ENCODE data around the gene C5orf58.

The C5orf58 gene, protein sequence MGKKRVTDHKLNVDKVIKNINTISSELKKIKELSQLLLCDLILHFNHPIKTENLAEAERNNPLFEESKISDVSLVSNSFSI

DNA sequence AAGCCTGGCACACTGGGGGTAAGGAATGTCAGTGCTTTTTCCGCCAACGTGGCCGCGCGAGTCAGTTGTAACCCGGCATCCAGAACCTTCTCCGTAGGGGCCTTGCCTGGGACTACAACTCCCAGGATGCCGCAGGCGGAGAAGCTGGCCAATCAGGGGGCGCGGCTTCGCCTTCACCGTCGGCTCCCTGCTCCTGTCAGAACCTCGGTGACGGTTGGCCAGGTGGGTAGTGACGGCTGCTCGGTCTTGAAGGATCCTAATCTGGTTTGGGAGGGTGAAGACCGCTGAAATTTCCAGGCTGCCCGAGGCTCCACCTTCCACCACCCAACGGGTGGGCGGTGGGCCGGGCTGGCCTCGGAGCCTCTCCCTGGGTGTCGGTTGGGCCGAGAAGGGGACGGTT lies at the start of gene C5orf58:
Gene C5orf58, plus strand, starts transcription at position 200 of the 400 bp plus-strand sequence. CDS start 1,992 bp downstream, outside the sequence.
- no peak for DNase-seq (ENCODE audit: low read depth in 2 of 2)

DNA sequence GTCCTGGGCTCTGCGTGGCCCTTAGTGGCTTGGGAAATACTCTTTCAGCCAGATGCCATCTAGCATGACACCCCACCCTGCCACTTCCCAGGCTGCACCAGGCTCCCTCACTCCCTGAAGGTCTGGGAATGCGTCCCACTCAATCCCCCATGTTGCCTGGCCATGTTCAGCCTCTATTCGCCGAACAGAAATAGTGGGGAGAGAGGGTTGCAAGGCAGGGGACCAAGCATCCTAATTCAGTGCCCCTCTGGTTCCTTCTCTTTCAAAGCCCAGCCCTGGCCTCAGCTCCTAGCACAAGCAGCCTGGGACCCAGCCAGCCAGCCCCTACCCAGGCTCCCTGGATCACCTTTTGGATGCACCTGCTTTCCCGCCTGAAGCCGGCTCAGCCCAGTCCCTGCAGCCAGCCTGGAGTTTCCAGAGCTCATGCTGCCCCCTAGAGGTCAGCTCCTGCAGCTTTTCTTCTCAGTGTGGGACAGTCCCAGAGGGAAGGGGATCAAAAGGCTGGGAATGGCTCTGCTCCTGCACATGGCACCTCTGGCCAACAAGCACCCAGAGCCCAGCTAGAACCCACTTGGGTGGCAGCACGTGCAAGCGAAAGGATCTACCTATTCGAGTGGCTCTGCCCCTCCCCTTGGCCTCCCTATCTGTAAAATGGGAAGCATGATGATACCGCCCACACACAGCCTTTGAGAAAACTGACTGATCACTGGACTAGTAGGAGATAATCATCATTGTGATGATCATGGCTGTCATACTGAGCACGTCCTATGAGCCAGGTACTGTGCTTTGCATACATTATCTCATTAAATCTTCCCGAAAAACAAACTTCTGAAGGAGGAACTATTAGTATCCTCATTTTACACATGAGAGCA lies 48.7 kb upstream of the C5orf58 start:
- peak in 1 of 2 donors; percentile 4 for DNase-seq (ENCODE audit: low read depth in 2 of 2)

DNA sequence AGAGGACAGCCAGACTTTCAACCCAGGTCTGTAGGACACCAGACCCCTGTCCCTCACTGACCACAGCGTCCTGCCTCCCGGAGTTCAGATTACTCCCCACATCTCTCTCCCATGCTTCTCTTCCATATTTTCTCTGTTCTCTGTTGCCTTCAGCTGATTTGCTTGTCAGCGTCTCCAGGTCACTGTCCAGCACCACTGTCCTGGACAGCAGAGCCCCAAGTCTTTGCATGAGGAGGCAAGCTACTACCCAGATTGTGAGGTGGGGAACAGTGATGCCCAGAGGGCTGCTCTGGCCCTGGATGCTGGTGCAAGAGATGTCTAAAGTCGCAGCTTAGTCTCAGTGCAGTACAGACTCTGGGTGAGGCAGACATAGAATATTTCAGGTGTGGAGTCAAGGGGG lies 48.0 kb upstream of the C5orf58 start:
- no peak for DNase-seq (ENCODE audit: low read depth in 2 of 2)

DNA sequence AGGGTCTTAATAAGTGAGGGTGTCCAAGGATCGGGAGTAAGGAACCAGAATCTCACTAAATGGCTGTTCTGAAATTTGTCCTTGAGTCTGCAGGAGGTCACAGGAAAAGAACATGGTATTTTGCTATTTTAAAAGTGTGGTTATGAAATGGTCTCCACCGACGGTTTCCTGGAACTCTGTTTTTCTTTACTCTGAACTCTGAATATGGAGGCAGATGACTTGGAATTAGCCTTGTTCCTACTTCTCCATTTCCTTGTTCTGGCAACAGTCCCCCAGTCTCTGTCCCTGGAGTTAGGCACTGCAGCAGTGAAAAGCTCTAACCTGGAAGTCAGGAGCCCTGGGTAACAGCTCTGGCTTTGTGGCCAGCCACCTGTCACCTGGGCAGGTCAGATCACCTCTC lies 46.6 kb upstream of the C5orf58 start:
- no peak for DNase-seq (ENCODE audit: low read depth in 2 of 2)

DNA sequence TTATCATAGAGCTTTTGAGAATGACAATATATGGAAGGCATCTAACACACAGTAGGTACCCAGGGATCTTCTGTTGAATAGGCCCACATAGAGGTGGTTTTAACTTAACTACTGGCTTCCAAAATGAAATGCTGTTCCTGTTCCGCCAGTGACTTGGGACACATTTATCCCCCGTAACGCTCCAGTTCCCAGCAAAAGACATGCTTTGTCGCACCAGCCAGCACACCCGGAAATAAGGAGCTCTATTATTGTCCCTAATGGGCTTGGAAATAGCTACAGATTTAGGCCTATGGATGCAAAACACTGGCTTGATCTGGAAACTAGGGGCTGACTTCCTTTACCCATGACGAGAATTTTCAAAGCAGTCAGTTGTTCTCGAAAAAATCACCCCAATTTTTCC lies 45.9 kb upstream of the C5orf58 start:
- no peak for DNase-seq (ENCODE audit: low read depth in 2 of 2)

DNA sequence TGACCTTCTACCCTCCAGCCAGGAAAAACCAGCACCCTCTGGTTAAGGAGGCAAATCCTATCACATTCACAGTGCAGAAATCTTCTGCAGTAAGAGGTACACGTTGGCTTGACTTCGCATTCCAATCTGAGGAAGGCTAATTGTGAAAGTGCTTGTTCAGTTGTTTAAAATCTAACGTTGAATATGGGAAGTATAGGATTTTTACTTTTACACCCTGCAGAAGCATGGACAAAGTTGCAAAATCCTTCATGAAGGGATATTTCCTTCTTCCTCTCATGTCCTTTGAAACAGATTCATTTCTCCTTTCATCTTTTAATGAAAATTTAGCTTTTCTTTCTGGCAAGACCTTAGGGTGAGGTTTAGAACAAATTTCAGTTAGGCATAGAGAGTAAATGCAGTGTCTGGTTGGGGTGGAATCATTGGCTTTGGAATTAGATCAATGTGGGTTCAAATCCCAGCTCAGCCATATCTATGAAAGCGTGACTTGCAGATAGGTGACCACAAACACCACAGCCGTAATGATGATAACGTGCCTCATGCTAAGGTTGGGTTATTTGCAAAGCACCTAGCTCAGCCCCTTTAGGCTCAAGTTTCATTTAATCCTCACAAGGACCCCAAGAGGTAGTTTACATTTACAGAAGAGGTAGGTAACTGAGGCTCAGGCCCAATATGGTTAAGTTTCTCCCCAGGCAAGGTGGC lies 42.2 kb upstream of the C5orf58 start:
- DNase-seq (ENCODE audit: low read depth in 2 of 2): no peak

DNA sequence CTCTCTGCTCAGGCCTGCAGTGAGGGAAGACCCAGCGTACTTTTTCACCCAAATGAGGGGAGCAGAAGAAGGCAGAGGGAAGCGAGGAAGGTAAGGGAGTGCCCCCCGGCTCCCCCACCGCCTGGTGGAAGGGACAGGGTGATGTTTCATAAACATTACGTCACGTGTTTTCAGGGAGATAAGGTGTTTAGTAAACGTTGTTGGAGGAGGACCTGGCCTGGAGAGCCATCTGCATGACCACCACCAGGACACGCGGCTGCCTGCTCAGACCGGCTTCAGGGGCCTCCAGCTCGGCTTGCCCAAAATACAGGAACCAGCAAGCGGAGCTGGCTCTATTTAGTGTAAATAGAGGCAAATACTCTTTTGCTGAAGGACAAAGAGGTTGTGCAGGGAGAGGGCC lies 40.0 kb upstream of the C5orf58 start:
- no peak for DNase-seq (ENCODE audit: low read depth in 2 of 2)

DNA sequence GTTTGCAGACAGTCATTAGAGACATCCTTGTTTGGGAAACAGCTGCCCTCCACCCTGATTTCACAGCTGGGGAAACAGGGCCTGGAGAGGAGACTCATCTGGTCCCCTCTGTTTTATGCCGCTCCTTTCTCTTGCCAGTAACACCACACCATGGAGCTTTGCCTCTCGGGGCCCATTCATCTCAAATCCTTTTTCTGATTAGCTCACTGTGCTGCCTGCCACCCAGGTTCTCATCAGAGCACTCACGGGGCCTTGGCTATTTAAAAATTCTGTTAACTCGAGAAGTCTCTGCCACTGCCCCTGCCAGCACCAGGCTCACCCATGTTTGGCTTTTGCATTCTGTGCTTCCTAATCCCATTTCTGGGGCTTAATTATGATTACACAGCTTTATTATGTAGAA lies 36.8 kb upstream of the C5orf58 start:
- no peak for DNase-seq (ENCODE audit: low read depth in 2 of 2)

DNA sequence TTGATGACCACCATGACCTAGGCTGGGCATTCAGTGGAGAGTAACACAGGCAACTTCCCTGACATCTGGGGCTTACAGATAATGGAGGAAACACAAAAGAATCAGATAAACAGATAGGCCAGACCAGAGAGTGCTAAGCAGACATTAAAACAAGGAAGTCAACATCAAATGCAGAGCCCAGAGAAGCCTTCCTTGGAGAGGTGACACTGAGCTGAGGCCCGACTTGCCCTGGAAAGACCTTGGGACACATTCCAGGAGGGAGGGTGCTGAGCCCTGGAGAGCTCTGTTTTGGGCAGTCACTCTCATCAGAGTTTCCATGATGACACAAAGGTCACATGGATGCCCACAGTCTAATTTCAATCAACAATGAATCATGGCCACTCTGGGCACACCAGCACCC lies 31.9 kb upstream of the C5orf58 start:
- DNase-seq (ENCODE audit: low read depth in 2 of 2): no peak

DNA sequence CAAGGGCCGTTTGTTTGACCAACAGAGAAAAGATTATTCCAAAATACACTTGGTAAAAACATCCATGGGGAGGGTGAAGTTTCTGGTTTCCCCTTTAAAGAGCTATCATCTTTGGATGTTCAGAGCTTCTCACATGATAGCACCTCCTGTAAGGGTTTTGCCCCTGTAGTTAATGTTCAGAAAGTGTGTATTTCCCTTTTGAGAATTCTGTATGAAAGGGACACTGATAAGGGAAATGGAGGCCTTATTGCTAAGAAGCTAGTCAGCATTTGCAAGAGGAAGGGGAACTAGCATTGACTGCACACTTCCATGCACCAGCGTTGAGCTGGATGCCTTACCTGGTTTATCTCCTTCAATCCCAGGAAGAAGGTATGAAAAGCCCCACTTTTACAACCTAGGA lies 31.5 kb upstream of the C5orf58 start:
- no peak for DNase-seq (ENCODE audit: low read depth in 2 of 2)

DNA sequence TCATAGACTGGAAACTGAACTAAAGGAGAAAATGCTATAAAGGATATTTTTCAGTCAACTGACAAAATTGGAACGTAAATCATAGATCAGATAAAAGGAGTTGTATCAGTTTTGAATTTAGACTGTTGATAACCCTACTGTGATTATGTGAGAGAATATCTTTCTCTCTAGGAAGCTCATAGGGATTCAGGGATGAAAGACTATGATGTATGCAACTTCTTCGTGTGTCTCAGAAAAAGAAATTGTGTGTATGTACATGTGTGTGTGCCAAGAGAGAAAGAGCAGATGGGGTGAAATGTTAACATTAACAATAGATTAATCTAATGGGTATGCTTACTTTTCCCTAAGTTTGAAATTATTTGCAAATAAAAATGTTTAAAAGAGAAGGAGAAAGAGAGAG lies 30.7 kb upstream of the C5orf58 start:
- no peak for DNase-seq (ENCODE audit: low read depth in 2 of 2)

DNA sequence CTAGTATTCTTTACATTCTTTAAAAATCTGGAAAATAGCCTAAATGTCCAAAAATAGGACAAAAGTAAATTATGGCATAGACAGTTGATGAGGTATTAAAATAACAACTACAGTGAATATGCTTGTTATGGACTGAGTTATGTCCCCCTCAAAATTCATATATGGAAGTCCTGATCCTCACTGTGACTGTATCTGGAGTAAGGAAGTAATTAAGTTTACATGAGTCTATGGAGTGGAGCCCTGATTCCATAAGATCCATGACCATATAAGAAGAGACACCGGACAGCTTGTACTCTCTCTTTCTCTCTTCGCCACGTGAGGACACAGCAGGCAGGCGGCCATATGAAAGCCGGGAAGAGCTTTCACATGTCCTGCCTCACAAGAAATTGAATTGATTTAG lies 28.6 kb upstream of the C5orf58 start:
- no peak for DNase-seq (ENCODE audit: low read depth in 2 of 2)

DNA sequence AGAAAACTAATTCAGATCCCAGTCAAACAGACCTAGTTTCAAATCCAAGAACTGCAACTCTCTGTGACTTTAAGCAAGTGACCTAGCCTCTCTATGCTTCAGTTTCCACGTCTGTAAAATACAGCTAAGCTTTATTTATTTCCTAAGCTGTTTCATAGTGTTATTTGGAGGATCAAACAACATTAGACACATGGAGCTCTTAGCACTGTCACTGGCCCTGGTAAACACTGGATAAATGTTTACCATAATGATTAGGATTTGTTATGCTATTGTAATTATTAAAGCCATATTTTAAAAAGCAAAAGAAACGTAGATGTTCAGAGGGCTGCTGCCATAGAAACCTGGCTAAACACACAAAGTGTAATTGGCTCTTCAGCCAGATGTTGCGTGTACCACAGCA lies 26.6 kb upstream of the C5orf58 start:
- DNase-seq (ENCODE audit: low read depth in 2 of 2): no peak

DNA sequence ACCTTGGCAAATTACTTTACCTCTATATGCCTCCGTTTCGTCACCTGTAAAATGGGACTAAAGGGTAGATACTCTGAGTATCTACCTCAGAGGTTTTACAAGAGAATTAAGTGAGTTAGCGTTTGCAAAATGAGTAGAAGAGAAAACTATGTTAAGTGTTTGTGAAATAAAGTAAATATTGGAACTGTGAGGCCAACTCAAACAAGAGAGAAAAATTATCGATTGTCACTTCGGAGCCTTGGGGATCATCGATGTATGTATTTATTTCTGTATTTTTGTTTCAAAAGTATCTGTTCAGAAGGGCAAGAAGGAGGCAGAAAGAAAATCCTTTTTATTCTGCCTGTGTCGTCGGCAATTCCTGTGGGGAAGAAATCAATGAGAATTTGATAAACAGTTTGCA lies 25.8 kb upstream of the C5orf58 start:
- DNase-seq (ENCODE audit: low read depth in 2 of 2): no peak

DNA sequence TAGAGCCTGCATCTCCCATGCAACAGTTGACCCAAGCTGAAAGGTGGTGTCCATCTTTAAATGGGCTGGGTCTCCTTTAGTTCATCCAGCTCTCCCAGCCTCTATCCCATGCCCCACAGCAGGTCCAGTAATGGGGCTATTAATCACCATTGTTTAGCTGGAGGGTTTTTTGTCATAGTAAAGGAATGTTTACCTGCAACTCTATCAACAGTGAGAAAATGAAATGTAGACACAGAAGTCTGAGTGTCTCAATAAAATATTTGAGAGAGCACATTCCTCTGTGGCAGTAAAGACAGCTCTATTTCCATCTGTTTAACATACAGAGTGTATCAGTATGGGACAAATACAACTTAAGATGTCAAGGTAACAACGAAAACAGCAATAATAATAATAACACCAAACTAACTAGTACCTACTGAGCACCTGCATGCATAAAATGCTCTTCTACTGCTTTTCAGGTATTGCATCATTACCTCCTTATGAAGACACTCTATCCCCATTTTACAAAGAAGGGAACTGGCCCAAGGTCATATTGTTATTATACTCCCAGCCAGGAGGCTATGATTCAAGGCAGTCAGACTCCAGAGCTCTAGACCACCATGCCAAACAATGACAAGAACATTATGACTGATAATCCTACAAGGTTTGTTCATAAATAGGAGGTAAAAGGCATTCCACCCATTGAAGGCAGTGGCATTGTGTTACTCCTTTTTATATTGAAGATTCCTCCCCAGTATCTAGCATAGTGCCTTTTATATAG lies 21.0 kb upstream of the C5orf58 start:
- no peak for DNase-seq (ENCODE audit: low read depth in 2 of 2)

DNA sequence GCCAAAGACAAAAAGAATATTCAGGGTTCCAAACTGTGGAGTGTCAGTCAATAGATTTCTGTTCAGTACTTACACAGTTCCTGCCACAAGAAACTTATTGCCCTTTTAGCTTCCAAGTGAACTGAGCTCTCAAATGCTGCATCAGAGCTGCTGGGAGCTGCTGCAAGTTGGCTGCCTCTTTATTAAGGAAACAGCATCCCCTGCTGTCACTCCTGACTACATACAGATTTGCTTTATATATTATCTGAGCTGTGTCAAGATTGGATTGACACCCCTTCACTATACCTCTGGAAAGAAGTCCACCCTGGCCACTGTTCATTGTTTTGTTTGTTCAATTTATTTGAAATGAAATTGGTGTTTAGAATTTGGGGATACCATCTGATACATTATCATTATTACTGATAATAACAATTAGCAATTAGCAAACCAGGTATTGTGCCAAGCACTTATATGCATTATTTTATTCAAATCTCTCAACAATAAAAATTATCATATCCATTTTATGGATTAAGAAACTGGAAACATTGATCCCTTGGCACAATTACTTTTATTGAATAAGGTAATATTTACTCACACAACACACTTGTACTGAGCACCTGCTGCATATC lies 16.4 kb upstream of the C5orf58 start:
- DNase-seq (ENCODE audit: low read depth in 2 of 2): no peak

DNA sequence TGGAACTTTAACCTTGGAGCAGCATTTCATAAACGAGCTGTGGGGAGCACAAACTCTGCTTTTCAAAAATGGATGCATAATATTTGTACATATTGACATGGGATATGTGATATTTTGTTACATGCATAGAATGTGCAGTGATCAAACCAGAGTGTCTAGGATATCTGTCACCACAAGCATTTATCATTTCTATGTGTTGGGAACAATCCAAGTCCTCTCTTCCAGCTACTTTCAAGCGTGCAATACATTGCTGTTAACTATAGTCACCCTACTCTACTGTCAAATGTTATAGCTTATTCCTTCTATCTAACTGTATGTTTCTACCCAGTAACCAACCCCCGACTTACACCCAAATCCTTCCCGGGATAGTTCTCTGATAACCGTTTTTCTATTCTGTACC lies 15.0 kb upstream of the C5orf58 start:
- no peak for DNase-seq (ENCODE audit: low read depth in 2 of 2)

DNA sequence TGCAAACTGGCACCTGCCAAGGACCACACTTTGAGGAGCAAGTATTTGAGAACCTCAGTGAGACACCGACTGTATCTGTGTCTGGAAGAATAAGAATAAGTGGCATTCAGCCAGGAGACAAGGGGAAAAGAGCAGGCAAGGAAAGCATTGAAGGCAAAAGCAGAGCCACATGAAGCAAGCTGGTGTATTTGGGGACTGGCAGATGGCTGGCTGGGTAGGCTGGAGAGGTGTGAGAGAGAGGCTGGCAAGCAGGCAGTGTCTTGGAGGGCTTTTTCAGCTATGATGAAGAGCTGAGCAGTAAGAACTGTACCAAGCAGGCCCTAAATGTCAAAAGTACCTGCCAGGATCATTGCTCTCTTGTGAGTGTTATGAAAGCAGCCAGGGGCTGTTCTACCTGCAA lies 14.1 kb upstream of the C5orf58 start:
- no peak for DNase-seq (ENCODE audit: low read depth in 2 of 2)

DNA sequence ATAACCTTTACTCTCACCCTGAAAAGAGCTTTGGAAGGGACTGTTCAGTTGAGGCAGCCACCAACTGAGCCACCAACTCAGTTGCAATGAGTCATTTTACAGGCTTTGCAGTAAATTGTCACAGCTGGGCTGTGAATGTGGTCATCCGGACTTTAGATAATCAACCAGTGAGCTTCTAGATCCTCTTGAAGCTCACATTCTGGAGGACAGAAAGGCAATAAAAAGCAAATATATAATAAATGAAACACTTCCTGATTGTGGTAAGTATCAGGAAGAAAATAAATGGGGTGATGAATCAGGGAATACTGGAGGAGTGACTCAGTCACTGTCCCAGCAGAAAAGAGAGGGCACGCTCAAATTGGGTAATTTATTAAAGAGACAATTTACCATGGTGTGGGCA lies 13.2 kb upstream of the C5orf58 start:
- DNase-seq (ENCODE audit: low read depth in 2 of 2): no peak

DNA sequence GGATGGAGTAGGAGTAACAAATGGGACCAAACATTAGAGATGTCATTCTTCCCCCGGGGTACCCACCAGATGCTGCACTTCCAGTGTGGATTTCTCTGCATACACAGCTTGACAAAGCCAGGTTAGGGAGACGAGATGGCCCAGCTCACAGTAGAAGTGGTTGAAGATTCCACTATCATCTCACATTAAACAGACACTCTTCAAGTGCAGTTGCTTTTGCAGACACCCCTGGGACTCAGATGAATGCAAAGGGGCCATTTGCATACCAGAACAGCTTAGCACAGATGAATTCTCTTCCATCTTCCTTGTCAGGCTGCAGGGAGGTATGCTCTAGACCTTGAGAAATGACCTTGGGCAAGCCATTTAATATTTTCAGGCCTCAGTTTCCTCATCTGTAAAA lies 12.6 kb upstream of the C5orf58 start:
- DNase-seq (ENCODE audit: low read depth in 2 of 2): no peak

DNA sequence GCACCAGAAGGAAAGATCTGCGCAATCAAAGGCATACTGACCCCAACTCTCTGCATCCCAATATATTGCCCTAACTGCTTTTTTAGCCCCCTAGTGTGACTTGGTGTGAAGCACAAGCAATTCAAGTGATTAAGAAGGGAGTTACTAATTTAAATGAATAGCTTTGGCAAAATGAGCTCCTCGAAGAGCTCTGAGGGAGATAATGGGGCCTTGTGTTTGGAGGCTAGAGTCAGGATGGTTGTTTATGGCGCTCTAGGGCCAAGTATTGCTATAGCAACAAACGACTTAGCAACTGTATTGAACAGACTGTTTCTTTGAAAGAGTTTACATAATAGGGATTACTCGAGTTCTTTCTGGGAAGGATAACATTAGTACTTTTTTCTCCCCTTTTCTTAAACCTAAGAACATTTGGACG lies 11.5 kb upstream of the C5orf58 start:
- DNase-seq (ENCODE audit: low read depth in 2 of 2): no peak

DNA sequence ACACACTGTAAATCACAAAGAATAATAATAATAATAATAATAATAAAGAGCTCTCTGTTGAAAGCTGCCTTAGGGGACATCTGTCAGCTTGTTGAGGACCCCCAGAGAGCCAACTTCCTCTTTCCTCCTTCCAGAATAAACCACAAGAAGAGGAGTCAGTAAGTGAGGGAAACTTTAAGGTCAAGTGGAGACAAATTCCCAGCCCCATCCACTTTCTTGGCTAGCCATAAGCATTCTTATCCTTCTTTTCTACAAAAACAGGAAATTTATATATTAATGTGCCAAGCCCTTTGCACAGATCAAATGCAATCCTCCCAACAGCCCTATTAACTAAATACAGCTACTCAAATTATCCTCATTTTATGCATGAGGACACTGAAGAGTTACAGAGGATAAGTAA lies 9.4 kb upstream of the C5orf58 start:
- DNase-seq (ENCODE audit: low read depth in 2 of 2): no peak
